Right lobe of liver (tissue), 4 donors: ENCODE measurements around the gene KLHL17.

Source experiments
- POLR2A ChIP-seq: fragments of 450-650 bp; IDR thresholded peaks from one replicate; pipeline ENCODE4 v1.6.1; 2017; ENCODE audit warnings: antibody characterized with exemption, mild to moderate bottlenecking
- TF ChIP-seq, protein P1 (sequence below), 4 donors: fragments of 200-600 bp in 3 of 4; fragments of 450-650 bp in 1 of 4; IDR thresholded peaks; one replicate each; pipeline versions ENCODE4 v1.5.1 to v1.8.0; 2016 to 2022; ENCODE audit warnings: antibody characterized with exemption in 4 of 4, mild to moderate bottlenecking in 2 of 4
- donor health status: DM: no; HTN: no; CAD: no.
- donor health status: DM: no; HTN: no; CAD: no.
- donor health status: DM: no; HTN: yes; CAD: no.

DNA sequence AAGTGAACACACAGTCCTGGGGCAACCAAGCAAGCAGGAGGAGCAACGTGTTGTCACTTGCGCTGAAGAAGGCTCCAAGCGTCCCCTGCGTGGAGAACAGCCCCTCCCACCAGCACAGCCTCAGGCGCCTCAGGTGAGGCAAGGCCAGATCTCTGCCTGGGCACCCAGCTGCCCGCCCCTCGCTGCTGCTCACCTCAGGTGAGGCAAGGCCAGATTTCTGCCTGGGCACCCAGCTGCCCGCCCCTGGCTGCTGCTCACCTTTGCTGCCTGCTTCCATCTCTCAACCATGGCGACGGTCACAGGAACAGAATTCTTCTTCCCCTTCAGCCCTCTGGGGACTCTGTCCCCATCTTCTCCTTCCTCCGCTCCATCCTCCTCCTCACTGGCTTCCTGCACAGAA lies 3.7 kb upstream of the KLHL17 start:
- TF ChIP-seq, protein P1, sequence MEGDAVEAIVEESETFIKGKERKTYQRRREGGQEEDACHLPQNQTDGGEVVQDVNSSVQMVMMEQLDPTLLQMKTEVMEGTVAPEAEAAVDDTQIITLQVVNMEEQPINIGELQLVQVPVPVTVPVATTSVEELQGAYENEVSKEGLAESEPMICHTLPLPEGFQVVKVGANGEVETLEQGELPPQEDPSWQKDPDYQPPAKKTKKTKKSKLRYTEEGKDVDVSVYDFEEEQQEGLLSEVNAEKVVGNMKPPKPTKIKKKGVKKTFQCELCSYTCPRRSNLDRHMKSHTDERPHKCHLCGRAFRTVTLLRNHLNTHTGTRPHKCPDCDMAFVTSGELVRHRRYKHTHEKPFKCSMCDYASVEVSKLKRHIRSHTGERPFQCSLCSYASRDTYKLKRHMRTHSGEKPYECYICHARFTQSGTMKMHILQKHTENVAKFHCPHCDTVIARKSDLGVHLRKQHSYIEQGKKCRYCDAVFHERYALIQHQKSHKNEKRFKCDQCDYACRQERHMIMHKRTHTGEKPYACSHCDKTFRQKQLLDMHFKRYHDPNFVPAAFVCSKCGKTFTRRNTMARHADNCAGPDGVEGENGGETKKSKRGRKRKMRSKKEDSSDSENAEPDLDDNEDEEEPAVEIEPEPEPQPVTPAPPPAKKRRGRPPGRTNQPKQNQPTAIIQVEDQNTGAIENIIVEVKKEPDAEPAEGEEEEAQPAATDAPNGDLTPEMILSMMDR (IDR thresholded peaks at IDR 0.05), result no peak
- no peak for TF ChIP-seq POLR2A
